ENCODE measurements around the gene GJB4.

- TF ChIP-seq GABPA (IDR thresholded peaks at IDR 0.05; ENCODE audit: low read depth) (no peak), EP300 (IDR thresholded peaks at IDR 0.05; ENCODE audit: borderline replicate concordance in 1 of 2, low read depth in 1 of 2, low read length in 1 of 2) (no peak), USF1 (IDR thresholded peaks at IDR 0.05; ENCODE audit: borderline replicate concordance, low read depth) (no peak), MAX (IDR thresholded peaks at IDR 0.05; ENCODE audit: low read depth) (no peak), POLR2AphosphoS5 (IDR thresholded peaks at IDR 0.05; ENCODE audit: low read depth, low read length) (no peak), REST (IDR thresholded peaks at IDR 0.05; ENCODE audit: low read depth, low read length) (no peak), SIN3A (IDR thresholded peaks at IDR 0.05; ENCODE audit: borderline replicate concordance, low read depth, low read length) (no peak), MXI1 (IDR thresholded peaks at IDR 0.05; ENCODE audit: low read depth, low read length) (no peak), RAD21 (IDR thresholded peaks at IDR 0.05; ENCODE audit: low read length) (no peak), JUND (IDR thresholded peaks at IDR 0.05) (no peak), TAF1 (IDR thresholded peaks at IDR 0.05; ENCODE audit: borderline replicate concordance, low read depth, low read length) (no peak), TCF12 (IDR thresholded peaks at IDR 0.05) (no peak)
- TF ChIP-seq, protein P1, sequence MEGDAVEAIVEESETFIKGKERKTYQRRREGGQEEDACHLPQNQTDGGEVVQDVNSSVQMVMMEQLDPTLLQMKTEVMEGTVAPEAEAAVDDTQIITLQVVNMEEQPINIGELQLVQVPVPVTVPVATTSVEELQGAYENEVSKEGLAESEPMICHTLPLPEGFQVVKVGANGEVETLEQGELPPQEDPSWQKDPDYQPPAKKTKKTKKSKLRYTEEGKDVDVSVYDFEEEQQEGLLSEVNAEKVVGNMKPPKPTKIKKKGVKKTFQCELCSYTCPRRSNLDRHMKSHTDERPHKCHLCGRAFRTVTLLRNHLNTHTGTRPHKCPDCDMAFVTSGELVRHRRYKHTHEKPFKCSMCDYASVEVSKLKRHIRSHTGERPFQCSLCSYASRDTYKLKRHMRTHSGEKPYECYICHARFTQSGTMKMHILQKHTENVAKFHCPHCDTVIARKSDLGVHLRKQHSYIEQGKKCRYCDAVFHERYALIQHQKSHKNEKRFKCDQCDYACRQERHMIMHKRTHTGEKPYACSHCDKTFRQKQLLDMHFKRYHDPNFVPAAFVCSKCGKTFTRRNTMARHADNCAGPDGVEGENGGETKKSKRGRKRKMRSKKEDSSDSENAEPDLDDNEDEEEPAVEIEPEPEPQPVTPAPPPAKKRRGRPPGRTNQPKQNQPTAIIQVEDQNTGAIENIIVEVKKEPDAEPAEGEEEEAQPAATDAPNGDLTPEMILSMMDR (IDR thresholded peaks at IDR 0.05): no peak
Observed at GRCh38 chr1:34777519-34778321, 18.2 kb downstream of the GJB4 start.
